Measurements from ENCODE around the gene SC5D.

SC5D gene

DNA sequence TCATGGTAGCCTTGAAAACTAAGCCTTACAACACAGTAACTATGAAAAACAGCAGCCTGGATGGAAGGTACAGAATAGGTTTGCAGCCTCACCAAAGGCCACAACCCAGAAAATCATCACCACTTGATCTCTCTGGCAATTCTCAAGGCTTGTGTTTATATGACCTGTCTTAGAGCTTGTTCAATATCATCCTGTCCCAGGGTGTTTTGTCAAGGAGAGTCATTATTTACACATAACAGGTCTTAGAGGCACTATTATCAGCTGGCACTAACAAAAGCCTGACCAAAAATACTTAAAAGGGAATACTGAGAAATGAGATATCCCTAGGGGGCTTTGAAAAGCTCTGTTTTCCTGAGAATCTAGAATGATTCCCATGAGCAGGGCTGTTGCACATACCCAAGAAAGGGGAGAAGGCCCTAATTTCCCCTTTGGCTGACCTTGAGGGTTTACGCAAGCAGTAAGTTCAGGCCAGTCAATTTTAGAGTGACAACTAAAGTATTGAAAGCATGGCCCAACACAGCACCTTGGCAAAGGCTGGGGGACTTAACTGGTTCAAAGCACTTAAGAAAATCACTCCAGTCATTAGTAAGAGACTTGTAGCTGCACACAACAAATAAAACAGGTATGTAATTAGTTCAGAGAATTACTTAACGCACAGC, 7.9 kb downstream of the SC5D start:
- TF ChIP-seq, protein P1, sequence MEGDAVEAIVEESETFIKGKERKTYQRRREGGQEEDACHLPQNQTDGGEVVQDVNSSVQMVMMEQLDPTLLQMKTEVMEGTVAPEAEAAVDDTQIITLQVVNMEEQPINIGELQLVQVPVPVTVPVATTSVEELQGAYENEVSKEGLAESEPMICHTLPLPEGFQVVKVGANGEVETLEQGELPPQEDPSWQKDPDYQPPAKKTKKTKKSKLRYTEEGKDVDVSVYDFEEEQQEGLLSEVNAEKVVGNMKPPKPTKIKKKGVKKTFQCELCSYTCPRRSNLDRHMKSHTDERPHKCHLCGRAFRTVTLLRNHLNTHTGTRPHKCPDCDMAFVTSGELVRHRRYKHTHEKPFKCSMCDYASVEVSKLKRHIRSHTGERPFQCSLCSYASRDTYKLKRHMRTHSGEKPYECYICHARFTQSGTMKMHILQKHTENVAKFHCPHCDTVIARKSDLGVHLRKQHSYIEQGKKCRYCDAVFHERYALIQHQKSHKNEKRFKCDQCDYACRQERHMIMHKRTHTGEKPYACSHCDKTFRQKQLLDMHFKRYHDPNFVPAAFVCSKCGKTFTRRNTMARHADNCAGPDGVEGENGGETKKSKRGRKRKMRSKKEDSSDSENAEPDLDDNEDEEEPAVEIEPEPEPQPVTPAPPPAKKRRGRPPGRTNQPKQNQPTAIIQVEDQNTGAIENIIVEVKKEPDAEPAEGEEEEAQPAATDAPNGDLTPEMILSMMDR (IDR thresholded peaks at IDR 0.05) = no peak
- Histone ChIP-seq H3K27ac (no peak overlapping the region), H3K4me3 (no peak overlapping the region)
- no peak for DNase-seq (ENCODE audit: low spot score)

DNA sequence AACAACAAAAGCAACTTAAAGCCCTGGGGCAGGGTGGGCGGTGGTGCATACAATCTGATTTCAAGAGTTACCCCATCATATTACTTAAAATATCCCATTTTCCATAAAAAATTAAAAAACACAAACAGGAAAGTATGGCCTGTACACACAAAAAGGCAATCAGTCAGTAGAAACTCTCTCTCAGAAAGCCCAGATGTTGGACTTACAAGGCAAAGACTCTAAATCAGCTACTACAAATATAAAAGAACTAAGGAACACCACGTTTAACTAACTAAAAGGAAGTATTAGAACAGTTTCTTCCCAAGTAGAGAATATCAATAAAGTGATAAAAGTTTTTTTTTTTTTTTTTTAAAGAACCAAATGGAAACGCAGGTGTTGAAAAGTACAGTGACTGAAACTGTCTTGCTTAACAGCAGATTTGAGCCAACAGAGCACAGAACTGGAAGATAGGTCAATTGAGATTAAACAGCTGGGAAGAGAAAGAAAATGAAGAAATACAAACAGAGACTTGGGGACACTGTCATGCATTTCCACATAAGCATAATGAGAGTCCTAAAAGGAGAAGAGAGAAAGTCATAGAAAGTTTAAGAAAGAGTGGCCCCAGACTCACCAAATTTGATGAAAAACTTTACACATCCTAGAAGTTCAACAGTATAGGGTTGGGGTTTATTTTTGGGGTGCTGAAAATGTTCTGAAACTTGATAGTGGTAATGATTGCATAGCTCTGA, 8.6 kb downstream of the SC5D start:
- no peak overlapping the region for H3K4me3 ChIP-seq
- H3K27ac ChIP-seq = no peak overlapping the region
- DNase-seq (ENCODE audit: low spot score) = no peak
- TF ChIP-seq, protein P1 (IDR thresholded peaks at IDR 0.05) = no peak

DNA sequence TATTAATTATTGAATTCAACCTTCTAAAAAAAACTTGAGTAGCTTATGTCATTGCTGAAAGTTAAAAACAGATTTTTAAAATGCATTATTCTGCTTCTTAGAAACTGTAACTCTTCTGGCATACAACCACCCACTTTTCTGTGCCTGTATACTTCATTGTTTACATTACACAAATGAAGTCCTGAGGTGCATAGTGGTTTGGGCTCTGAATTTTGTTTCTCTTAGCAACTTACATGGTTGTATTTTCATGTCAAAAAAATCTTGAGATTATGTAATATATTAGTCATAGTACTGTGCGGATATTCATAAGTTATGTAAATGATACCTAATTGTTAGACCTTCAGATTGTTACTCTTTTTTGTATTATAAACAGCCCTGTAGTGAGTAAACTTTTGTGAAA, 12.2 kb downstream of the SC5D start:
- DNase-seq (ENCODE audit: low spot score) = no peak
- TF ChIP-seq, protein P1 (IDR thresholded peaks at IDR 0.05) = no peak
- H3K27ac ChIP-seq = no peak overlapping the region
- no peak overlapping the region for H3K4me3 ChIP-seq

DNA sequence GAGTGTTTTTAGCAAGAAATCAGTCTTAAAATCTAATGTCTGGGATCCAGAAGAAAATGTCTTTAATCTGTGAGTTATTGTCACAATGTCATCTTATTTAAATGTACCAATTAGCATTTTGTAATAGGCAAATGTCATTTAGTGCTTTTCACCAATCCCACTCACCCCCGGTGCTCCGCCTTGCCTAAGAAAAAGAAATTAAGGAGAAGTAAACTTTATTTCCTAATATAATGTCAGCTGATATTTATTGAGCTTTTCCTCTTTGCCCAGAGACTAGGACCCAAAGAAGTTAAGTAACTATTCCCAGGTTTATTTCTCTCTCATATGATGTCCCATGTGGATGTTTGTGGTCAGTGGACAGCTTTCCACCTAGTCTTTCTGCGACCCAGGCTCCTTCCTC, 16.2 kb downstream of the SC5D start:
- TF ChIP-seq, protein P1 (IDR thresholded peaks at IDR 0.05) = no peak
- H3K27ac ChIP-seq = no peak overlapping the region
- DNase-seq (ENCODE audit: low spot score) = no peak

DNA sequence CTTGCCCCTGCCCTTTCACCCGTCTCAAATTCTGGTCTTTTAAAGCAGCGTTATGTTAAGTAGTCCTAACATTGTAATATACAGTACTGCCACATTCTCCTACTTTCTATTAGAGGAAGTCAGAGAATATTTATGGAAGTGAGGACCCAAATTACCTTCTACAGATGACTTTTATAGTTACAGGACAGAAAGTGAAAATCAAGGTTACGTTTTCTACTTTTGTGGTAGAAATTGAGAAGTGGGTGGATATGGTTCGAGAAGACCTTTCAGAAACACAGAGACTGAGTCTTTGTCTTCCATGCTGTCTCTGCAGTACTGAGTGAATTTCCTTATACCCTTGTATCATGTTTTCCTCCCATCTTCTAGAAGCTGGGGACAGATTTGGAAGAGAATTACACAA, 17.1 kb downstream of the SC5D start:
- Histone ChIP-seq H3K4me3 (no peak overlapping the region), H3K27ac (no peak overlapping the region)
- no peak for DNase-seq (ENCODE audit: low spot score)
- TF ChIP-seq, protein P1 (IDR thresholded peaks at IDR 0.05) = no peak

More for the DNA sequence above, 16.2 kb downstream of the SC5D start:
- H3K4me3 ChIP-seq = no peak overlapping the region

DNA sequence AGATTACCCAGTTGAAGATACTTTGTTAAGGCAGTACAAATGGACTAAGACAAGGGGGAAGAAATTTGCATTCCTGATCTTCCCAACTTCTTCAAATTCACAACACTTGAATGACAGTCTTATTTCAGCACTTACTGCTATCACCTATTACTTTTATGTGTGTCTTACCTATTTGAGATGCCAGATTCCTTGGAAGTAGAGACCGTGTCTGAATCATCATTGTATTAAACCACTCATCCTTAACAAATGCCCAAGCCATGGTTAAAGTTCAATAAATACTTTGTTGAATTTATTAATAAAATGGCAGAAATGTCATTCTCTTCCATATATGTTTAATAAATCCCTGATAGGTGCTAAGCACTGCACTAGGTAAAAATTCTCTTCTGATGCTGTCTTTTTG, 18.3 kb downstream of the SC5D start:
- Histone ChIP-seq H3K27ac (no peak overlapping the region), H3K4me3 (no peak overlapping the region)
- TF ChIP-seq, protein P1 (IDR thresholded peaks at IDR 0.05) = no peak
- no peak for DNase-seq (ENCODE audit: low spot score)

DNA sequence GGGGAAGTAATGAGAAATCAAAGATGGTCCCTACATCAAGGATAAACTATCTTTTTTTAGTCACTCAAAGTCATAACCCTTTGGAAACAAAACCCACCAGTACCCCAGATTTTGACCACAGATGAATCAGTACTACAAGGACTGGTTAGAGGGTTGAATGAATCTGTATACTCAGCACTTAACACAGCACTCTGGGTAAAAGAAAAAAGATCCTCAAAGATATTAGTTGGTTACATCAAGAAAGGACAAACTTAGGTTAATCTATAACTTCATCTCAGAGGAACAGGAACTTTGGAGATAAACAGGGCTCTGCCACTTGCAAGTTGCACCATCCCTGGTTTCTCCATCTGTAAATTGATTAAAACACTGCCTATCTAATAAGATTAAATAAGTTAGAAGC, 18.8 kb downstream of the SC5D start:
- DNase-seq (ENCODE audit: low spot score) = no peak
- H3K27ac ChIP-seq = no peak overlapping the region
- TF ChIP-seq, protein P1 (IDR thresholded peaks at IDR 0.05) = no peak
- no peak overlapping the region for H3K4me3 ChIP-seq

Data from coronary artery (tissue), 2 donors.